CD4-positive, CD25-positive, alpha-beta regulatory T cell (primary cell): ENCODE measurements around the gene BAHCC1. TPM values are rescaled to one million over a fixed set of nuclear protein-coding genes. Genes with fewer than 3 reads are reported as not detected.

Source experiments
- ATAC-seq, 2 donors: fragments of 150-1000 bp; cut with Tn5 transposase; one replicate each; pipeline ENCODE4 v1.10.0; 2021; ENCODE audit warnings: low read depth in 2 of 2, moderate number of reproducible peaks in 2 of 2, moderate library complexity in 1 of 2
- DNase-seq, 3 donors: peaks; one replicate each; pipeline versions ENCODE4 v3.0.0 to v3.0.0-alpha.2; 2012 to 2022; ENCODE audit warnings: mixed read lengths in 1 of 3
- H3K27ac ChIP-seq: one replicate; pipeline ENCODE4 v1.7.0; 2013; ENCODE audit warnings: mild to moderate bottlenecking, low read length; ENCODE audit not compliant: insufficient read depth, poor library complexity, severe bottlenecking
- H3K27me3 ChIP-seq: one replicate; pipeline ENCODE4 v1.7.0; 2013; ENCODE audit warnings: low read length; ENCODE audit not compliant: control insufficient read depth, insufficient read depth
- H3K36me3 ChIP-seq: one replicate; pipeline ENCODE4 v1.7.0; 2013; ENCODE audit warnings: mild to moderate bottlenecking, low read length, moderate library complexity; ENCODE audit not compliant: control insufficient read depth, insufficient read depth
- H3K4me1 ChIP-seq: 2 replicates; pipeline ENCODE4 v1.7.0; 2013; ENCODE audit warnings: mild to moderate bottlenecking, low read length; ENCODE audit not compliant: insufficient read depth, control insufficient read depth, poor library complexity, severe bottlenecking
- H3K4me3 ChIP-seq: one replicate; pipeline ENCODE4 v1.7.0; 2013; ENCODE audit warnings: low read depth, mild to moderate bottlenecking, low read length, moderate library complexity
- H3K9me3 ChIP-seq, 2 experiments: 1 replicate in 1 of 2; 2 replicates in 1 of 2; pipeline ENCODE4 v1.7.0; 2013; ENCODE audit warnings: low read length in 2 of 2, mild to moderate bottlenecking in 1 of 2, moderate library complexity in 1 of 2; ENCODE audit not compliant: control insufficient read depth in 2 of 2
- H3K27ac Mint-ChIP-seq, 3 donors: one replicate each; pipeline ENCODE4 v1.8.0; 2020 to 2022; ENCODE audit warnings: mild to moderate bottlenecking in 3 of 3, mixed read lengths in 3 of 3, moderate library complexity in 2 of 3
- H3K27me3 Mint-ChIP-seq: one replicate; pipeline ENCODE4 v1.8.0; 2022; ENCODE audit warnings: mild to moderate bottlenecking, mixed read lengths
- H3K36me3 Mint-ChIP-seq: one replicate; pipeline ENCODE4 v1.8.0; 2020; ENCODE audit warnings: mixed read lengths
- H3K4me1 Mint-ChIP-seq, 4 donors: one replicate each; pipeline ENCODE4 v1.8.0; 2020 to 2022; ENCODE audit warnings: mixed read lengths in 4 of 4, mild to moderate bottlenecking in 1 of 4
- H3K4me3 Mint-ChIP-seq, 4 donors: one replicate each; pipeline ENCODE4 v1.8.0; 2020 to 2022; ENCODE audit warnings: mild to moderate bottlenecking in 4 of 4, mixed read lengths in 4 of 4, moderate library complexity in 3 of 4
- H3K9me3 Mint-ChIP-seq, 7 donors: one replicate each; pipeline ENCODE4 v1.8.0; 2020 to 2022; ENCODE audit warnings: mixed read lengths in 7 of 7, mild to moderate bottlenecking in 3 of 7, moderate library complexity in 2 of 7
- polyA plus RNA-seq, 4 donors: library from polyadenylated mRNA; unstranded; fragments of 300-500 nt; fragmentation: Illumina TruSeq; gene quantifications; one replicate each; pipeline ENCODE4 v1.2.3, GENCODE V29; 2021
- total RNA-seq: library from RNA; stranded (reverse); gene quantifications from one replicate; pipeline ENCODE4 v1.2.3, GENCODE V29; 2022

Gene BAHCC1
- 0.54 TPM for total RNA-seq
- not detected for polyA plus RNA-seq

DNA sequence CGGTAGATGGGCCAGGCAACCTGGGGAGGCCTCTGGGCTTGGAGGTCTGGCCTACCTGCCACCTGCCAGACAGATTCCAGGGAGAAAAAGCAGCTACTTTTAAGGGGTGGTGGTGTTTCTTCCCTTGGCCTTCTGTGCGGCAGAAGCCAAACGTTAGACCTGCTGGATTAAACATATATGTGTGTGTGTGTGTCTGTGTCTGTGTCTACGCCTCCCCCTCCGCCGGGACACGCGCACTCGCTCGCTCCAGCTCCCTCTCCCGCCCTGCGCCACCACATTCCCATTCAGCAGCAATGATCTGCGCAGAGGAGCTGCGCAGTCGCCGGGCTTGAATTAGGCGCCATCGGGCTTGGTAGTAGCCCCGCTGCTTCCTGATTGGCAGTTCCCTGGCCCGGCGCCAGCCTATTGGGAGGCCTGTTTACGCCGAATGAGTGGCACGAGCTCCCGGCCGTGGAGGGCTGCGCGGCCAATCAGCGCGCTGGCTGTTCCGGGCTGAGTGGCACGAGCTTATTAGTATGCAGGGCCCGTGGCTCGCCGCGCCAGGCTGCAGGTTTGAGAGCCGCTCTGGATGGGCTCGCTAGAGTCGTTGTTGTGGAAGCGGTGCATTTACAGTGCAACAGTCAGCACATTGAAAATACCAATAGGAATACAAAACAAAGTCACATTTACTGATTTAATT, at the start of gene BAHCC1:
BAHCC1 (plus strand) TSS at position 537 of the 679 bp plus-strand sequence. CDS start 4,283 bp downstream, outside the sequence.
- ATAC-seq (peak; percentile 64 to 71), DNase-seq (peak; percentile 56 to 91 (median 68))
- H3K27me3 Mint-ChIP-seq = peaks cover 62% of the 10 kb centered on the region
- H3K9me3 Mint-ChIP-seq = peaks cover 0 to 7% (median 0%) of the 10 kb centered on the region in 7 donors
- peaks cover 20% of the 10 kb centered on the region for H3K27me3 ChIP-seq
- H3K27ac Mint-ChIP-seq = peak within 1 kb of the TSS in 1 of 3 donors; percentile 77
- H3K27ac ChIP-seq = no peak within 1 kb of the TSS
- peaks cover 5 to 36% (median 20%) of the 10 kb centered on the region in 4 donors for H3K4me1 Mint-ChIP-seq
- peaks cover 0 to 4% of the 10 kb centered on the region in 2 experiments for H3K9me3 ChIP-seq
- peaks cover 67% of the 10 kb centered on the region for H3K4me1 ChIP-seq
- H3K36me3 ChIP-seq = no peaks in the 10 kb centered on the region
- no peak within 1 kb of the TSS for H3K4me3 ChIP-seq
- no peaks in the 10 kb centered on the region for H3K36me3 Mint-ChIP-seq
- H3K4me3 Mint-ChIP-seq = peak within 1 kb of the TSS; percentile 69 to 84 (median 76)

GRCh38 chr17:81346090-81346907, 49.0 kb upstream of the BAHCC1 start:
- Mint-ChIP-seq H3K9me3 (peaks cover 0 to 3% (median 0%) of the 10 kb centered on the region in 7 donors), H3K27ac (no peak overlapping the region), H3K4me3 (peak overlapping the region in 3 of 4 donors; percentile 4 to 54 (median 46)), H3K36me3 (no peaks in the 10 kb centered on the region), H3K27me3 (peaks cover 57% of the 10 kb centered on the region), H3K4me1 (peaks cover 5 to 27% (median 7%) of the 10 kb centered on the region in 4 donors)
- Histone ChIP-seq H3K27me3 (peaks cover 17% of the 10 kb centered on the region), H3K9me3 (no peaks in the 10 kb centered on the region), H3K27ac (no peak overlapping the region), H3K4me1 (peaks cover 38% of the 10 kb centered on the region), H3K36me3 (no peaks in the 10 kb centered on the region), H3K4me3 (no peak overlapping the region)
- DNase-seq (peak; percentile 85 to 92 (median 87)), ATAC-seq (peak; percentile 88)

DNA sequence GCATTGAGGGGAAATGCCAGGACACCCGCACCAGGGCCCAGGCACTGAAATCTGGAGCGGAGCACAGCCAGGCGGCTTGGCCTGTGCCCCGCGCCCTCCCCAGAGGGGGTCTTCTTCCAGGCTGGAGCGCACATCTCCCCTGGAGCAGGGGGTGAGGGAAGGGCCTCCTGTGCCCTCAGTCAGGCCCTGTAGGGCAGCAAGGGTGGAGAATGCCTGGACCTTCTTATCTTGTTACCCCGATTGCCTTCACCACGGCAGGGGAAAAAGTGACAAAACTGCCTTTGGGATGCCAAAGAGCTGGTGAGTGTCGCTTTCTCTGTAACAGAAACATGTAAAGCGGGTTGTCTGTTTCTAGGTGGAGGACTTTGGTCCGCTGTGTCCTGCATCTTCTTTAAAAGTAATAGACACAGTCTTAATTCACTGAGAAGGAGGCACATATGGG, 48.3 kb upstream of the BAHCC1 start:
- Histone ChIP-seq H3K36me3 (no peaks in the 10 kb centered on the region), H3K4me3 (no peak overlapping the region), H3K9me3 (no peaks in the 10 kb centered on the region), H3K27me3 (peaks cover 16% of the 10 kb centered on the region), H3K27ac (no peak overlapping the region), H3K4me1 (peaks cover 38% of the 10 kb centered on the region)
- peak overlapping the region in 3 of 4 donors; percentile 46 to 76 (median 70) for H3K4me3 Mint-ChIP-seq
- no peak for ATAC-seq
- no peaks in the 10 kb centered on the region for H3K36me3 Mint-ChIP-seq
- no peak for DNase-seq
- peaks cover 0 to 3% (median 0%) of the 10 kb centered on the region in 7 donors for H3K9me3 Mint-ChIP-seq
- peaks cover 5 to 27% (median 7%) of the 10 kb centered on the region in 4 donors for H3K4me1 Mint-ChIP-seq
- peaks cover 60% of the 10 kb centered on the region for H3K27me3 Mint-ChIP-seq
- no peak overlapping the region for H3K27ac Mint-ChIP-seq

- Mint-ChIP-seq H3K27ac (no peak overlapping the region), H3K4me3 (peak overlapping the region in 2 of 4 donors; percentile 70 to 76)
- peaks cover 38% of the 10 kb centered on the region for H3K4me1 ChIP-seq
Measured at GRCh38 chr17:81347437-81347836, 47.8 kb upstream of the BAHCC1 start.

DNA sequence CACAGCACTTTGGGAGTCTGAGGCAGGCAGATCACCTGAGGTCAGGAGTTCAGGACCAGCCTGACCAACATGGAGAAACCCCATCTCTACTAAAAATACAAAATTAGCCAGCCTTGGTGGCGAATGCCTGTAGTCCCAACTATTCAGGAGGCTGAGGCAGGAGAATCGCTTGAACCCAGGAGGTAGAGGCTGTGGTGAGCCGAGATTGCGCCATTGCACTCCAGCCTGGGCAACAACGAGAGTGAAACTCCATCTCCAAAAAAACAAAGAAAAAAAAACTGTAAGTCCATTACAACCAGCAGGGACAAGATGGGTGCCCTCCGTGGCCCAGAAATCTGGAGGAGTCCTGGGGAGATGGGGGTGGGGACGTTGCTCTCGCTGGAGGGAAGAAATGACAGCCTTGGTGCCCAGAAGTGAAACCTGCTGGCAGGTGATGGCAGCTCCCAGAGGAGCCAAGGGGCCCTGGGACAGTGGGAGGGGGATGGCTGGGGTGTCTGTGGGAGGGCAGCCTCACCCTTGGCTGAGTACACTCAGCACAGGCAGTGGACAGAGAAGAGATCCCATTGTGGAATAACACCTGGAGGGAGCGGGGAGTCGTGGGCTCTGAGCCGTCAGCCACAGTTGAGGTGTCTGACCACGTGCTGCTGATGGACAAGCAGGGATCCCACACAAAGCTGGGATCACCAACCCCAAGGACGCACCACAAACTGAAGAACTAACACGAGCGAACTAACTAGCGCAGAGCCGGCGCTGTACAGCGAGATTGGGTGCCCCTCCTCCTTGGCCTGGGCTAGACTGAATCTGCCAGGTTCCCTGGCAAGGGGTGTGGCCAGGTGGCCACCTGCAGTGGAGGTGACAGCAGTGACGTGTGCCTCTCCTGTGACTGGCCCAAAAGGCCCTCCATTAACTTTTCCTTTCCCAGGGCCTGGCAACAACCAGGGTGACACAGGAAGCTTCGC, 46.9 kb upstream of the BAHCC1 start:
- H3K9me3 Mint-ChIP-seq = peaks cover 0 to 2% (median 0%) of the 10 kb centered on the region in 7 donors
- Histone ChIP-seq H3K4me1 (peaks cover 29% of the 10 kb centered on the region), H3K36me3 (no peaks in the 10 kb centered on the region), H3K4me3 (no peak overlapping the region), H3K27ac (no peak overlapping the region), H3K27me3 (peaks cover 11% of the 10 kb centered on the region), H3K9me3 (no peaks in the 10 kb centered on the region)
- DNase-seq (no peak), ATAC-seq (no peak)
- H3K36me3 Mint-ChIP-seq = no peaks in the 10 kb centered on the region
- peaks cover 5 to 18% (median 6%) of the 10 kb centered on the region in 4 donors for H3K4me1 Mint-ChIP-seq
- peaks cover 47% of the 10 kb centered on the region for H3K27me3 Mint-ChIP-seq
- H3K27ac Mint-ChIP-seq = peak overlapping the region in 2 of 3 donors; percentile 5 to 51
- no peak overlapping the region for H3K4me3 Mint-ChIP-seq

More at GRCh38 chr17:81347437-81347836, 47.8 kb upstream of the BAHCC1 start:
- H3K4me1 Mint-ChIP-seq = peaks cover 5 to 24% (median 6%) of the 10 kb centered on the region in 4 donors
- H3K9me3 Mint-ChIP-seq = peaks cover 0 to 2% (median 0%) of the 10 kb centered on the region in 7 donors
- Histone ChIP-seq H3K27me3 (peaks cover 11% of the 10 kb centered on the region), H3K27ac (no peak overlapping the region), H3K4me3 (no peak overlapping the region), H3K36me3 (no peaks in the 10 kb centered on the region), H3K9me3 (no peaks in the 10 kb centered on the region)
- no peak for DNase-seq
- peaks cover 55% of the 10 kb centered on the region for H3K27me3 Mint-ChIP-seq
- no peak for ATAC-seq
- H3K36me3 Mint-ChIP-seq = no peaks in the 10 kb centered on the region

DNA sequence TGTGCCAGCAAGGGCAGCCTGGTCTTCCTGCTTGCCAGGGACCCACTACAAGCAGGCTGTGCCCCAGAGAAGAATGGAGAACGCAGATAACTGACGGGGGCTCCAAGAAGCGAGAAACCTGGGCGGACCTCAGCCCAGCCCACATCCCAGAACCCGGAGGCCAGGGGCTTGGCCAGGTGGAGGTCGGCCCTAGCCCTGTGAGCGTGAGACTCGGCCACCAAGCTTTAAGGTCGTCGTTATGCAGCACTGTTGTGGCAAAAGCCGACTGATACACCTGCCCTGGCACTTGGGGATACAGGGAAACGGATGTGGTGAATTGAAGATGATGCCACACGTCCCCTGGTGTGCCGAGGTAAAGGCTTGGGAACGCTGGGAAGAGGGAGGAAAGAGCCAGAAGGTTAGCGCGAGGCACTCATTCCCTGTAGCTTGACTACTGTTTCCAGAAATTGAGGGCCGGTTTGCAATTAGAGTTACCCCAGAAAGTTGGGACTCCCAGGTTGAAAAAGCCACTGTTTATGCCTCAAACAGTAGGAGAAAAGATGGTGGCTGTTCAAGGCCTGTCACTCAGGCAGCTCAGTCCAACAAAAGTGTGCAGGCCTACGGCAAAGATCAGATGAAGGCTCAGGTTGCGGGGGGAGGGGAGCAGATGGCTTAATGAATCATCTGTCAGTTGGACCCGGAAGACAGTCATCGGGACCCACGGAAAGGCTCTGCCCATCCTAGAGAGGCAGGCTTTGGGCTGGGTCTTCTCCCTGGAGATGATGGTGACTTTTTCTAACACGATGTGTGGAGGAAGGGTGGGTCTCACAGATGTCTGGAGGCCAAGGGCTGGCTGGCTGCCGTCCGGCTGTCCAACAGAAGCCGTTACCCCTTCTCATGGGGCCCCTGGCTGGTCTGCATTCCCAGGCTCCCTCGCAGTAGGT, 45.6 kb upstream of the BAHCC1 start:
- ATAC-seq (no peak), DNase-seq (no peak)
- H3K27me3 Mint-ChIP-seq = peaks cover 37% of the 10 kb centered on the region
- no peak overlapping the region for H3K4me3 Mint-ChIP-seq
- no peak overlapping the region for H3K27ac Mint-ChIP-seq
- Histone ChIP-seq H3K27ac (no peak overlapping the region), H3K27me3 (peaks cover 5% of the 10 kb centered on the region), H3K36me3 (no peaks in the 10 kb centered on the region), H3K4me1 (peaks cover 16% of the 10 kb centered on the region), H3K9me3 (no peaks in the 10 kb centered on the region), H3K4me3 (no peak overlapping the region)
- peaks cover under 1 to 5% (median under 1%) of the 10 kb centered on the region in 4 donors for H3K4me1 Mint-ChIP-seq
- H3K36me3 Mint-ChIP-seq = no peaks in the 10 kb centered on the region
- no peaks in the 10 kb centered on the region for H3K9me3 Mint-ChIP-seq
